MM.1S (cell line): ENCODE results near the gene GDI1.
A peak's percentile ranks its signal among the peaks of the same experiment; 100 is the strongest.

Experiments used
- DNase-seq: peaks from one replicate; pipeline ENCODE4 v3.0.0-alpha.2; 2015
- H2AFZ ChIP-seq: fragments of 300-600 bp; sonication (generic); 2 replicates; pipeline ENCODE4 v1.6.0; 2016; ENCODE audit warnings: antibody characterized with exemption, low read length
- H3F3A ChIP-seq: fragments of 300-600 bp; sonication (generic); 2 replicates; pipeline ENCODE4 v1.6.1; 2016; ENCODE audit warnings: mild to moderate bottlenecking, antibody characterized with exemption, low read length, moderate library complexity, mixed read lengths; ENCODE audit not compliant: insufficient read depth
- H3K27ac ChIP-seq: fragments of 300-600 bp; sonication (generic); 2 replicates; pipeline ENCODE4 v1.5.1; 2016; ENCODE audit warnings: mild to moderate bottlenecking, low read length
- H3K27me3 ChIP-seq: fragments of 300-600 bp; sonication (generic); replicated peaks from 2 replicates; pipeline ENCODE4 v1.6.0; 2016; ENCODE audit warnings: low read length; ENCODE audit not compliant: insufficient read depth
- H3K36me3 ChIP-seq: fragments of 300-600 bp; sonication (generic); replicated peaks from 2 replicates; pipeline ENCODE4 v1.6.1; 2016; ENCODE audit warnings: mild to moderate bottlenecking, low read length, mixed read lengths; ENCODE audit not compliant: insufficient read depth
- H3K4me1 ChIP-seq: fragments of 300-600 bp; sonication (generic); 2 replicates; pipeline ENCODE4 v1.6.1; 2016; ENCODE audit warnings: low read length, mixed read lengths
- H3K4me2 ChIP-seq: fragments of 300-600 bp; sonication (generic); 2 replicates; pipeline ENCODE4 v1.6.0; 2016; ENCODE audit warnings: low read depth, low read length
- H3K4me3 ChIP-seq: fragments of 300-600 bp; sonication (generic); 2 replicates; pipeline ENCODE4 v1.5.1; 2016; ENCODE audit warnings: low read length, mixed read lengths
- H3K79me2 ChIP-seq: fragments of 300-600 bp; sonication (generic); 2 replicates; pipeline ENCODE4 v1.6.1; 2016; ENCODE audit warnings: mixed run types, low read length, mixed read lengths
- H3K9ac ChIP-seq: fragments of 300-600 bp; sonication (generic); 2 replicates; pipeline ENCODE4 v1.6.1; 2016; ENCODE audit warnings: low read length, mixed read lengths
- H3K9me2 ChIP-seq: fragments of 300-600 bp; sonication (generic); replicated peaks from 2 replicates; pipeline ENCODE4 v1.6.1; 2016; ENCODE audit warnings: mild to moderate bottlenecking, low read length, mixed read lengths; ENCODE audit not compliant: insufficient read depth
- H3K9me3 ChIP-seq: fragments of 300-600 bp; sonication (generic); replicated peaks from 2 replicates; pipeline ENCODE4 v1.6.1; 2016; ENCODE audit warnings: mild to moderate bottlenecking, low read length, mixed read lengths; ENCODE audit not compliant: insufficient read depth
- H4K20me1 ChIP-seq: fragments of 300-600 bp; sonication (generic); 2 replicates; pipeline ENCODE4 v1.6.1; 2016; ENCODE audit warnings: mild to moderate bottlenecking, low read length, moderate library complexity, mixed read lengths; ENCODE audit not compliant: insufficient read depth
- CTCF ChIP-seq: fragments of 300-600 bp; sonication (generic); IDR thresholded peaks from 2 replicates; pipeline ENCODE4 v1.5.1; 2016; ENCODE audit warnings: antibody characterized with exemption, low read length, mixed read lengths
- EZH2 ChIP-seq: fragments of 300-600 bp; sonication (generic); optimal IDR thresholded peaks from 2 replicates; pipeline ENCODE3; 2017; ENCODE audit warnings: low read depth, mild to moderate bottlenecking, antibody characterized with exemption, low read length, mixed read lengths
- EZH2phosphoT487 ChIP-seq: fragments of 300-600 bp; sonication (generic); IDR thresholded peaks from 2 replicates; pipeline ENCODE4 v1.6.1; 2018; ENCODE audit warnings: antibody characterized with exemption, low read length

GDI1 gene

GRCh38 chrX:154488336-154489075 lies 51.6 kb downstream of the GDI1 start:
- H3K9me2 ChIP-seq = no peaks in the 10 kb centered on the region
- H3K9me3 ChIP-seq = no peaks in the 10 kb centered on the region
- H3K27ac ChIP-seq = no peak overlapping the region
- no peaks in the 10 kb centered on the region for H3K27me3 ChIP-seq
- 0 out of 2 replicates have a peak, but pooled peaks cover 4% of the 10 kb centered on the region for H3K4me1 ChIP-seq
- no peak overlapping the region for H3K9ac ChIP-seq
- H3K36me3 ChIP-seq = no peaks in the 10 kb centered on the region; the same call in 1 of the 2 replicates
- H3K4me3 ChIP-seq = no peak overlapping the region
- H3K4me2 ChIP-seq = no peak overlapping the region
- no peak for DNase-seq
- peaks cover 32% of the 10 kb centered on the region for H3K79me2 ChIP-seq
- H4K20me1 ChIP-seq = no peaks in the 10 kb centered on the region
- H3F3A ChIP-seq = peaks cover 3% of the 10 kb centered on the region
- no peak for TF ChIP-seq EZH2
- no peak overlapping the region for H2AFZ ChIP-seq

GRCh38 chrX:154489182-154489581 lies 52.2 kb downstream of the GDI1 start:
- peaks cover 32% of the 10 kb centered on the region for H3K79me2 ChIP-seq
- no peaks in the 10 kb centered on the region; the same call in 1 of the 2 replicates for H3K36me3 ChIP-seq
- DNase-seq = no peak
- H3F3A ChIP-seq = peaks cover 3% of the 10 kb centered on the region
- no peak overlapping the region for H3K27ac ChIP-seq
- peak overlapping the region; percentile 76 for H3K4me3 ChIP-seq
- no peaks in the 10 kb centered on the region for H3K27me3 ChIP-seq
- no peaks in the 10 kb centered on the region for H3K9me2 ChIP-seq
- no peaks in the 10 kb centered on the region for H4K20me1 ChIP-seq
- H3K9me3 ChIP-seq = no peaks in the 10 kb centered on the region
- peak overlapping the region; percentile 91 for H3K4me2 ChIP-seq
- H3K4me1 ChIP-seq = 0 out of 2 replicates have a peak, but pooled peaks cover 4% of the 10 kb centered on the region
- no peak overlapping the region for H3K9ac ChIP-seq
- TF ChIP-seq EZH2phosphoT487 (no peak), EZH2 (no peak), CTCF (no peak)
- H2AFZ ChIP-seq = no peak overlapping the region

DNA sequence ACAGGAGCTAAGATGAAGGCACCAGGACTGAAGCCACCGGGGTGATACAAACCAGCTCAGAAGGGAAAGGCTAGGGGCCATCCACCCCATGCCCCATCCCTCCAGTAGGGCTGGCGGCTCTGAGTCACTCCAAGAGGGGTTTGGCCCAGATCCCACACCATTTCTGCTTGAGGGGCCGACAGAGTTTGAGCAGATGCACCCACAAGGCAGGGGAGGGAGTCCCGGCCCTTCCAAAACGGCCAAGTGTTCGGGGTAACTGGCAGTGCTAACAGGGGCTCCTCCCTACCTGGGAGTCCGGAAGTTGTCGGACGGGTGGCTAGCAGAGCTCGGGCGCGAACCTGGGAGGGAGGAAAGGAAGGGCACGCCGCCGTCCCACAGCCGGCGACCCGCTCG lies 53.1 kb downstream of the GDI1 start:
- peak overlapping the region; percentile 91 for H3K4me2 ChIP-seq
- H3K9ac ChIP-seq = peak overlapping the region; percentile 78
- H3K4me3 ChIP-seq = peak overlapping the region; percentile 76
- H3F3A ChIP-seq = peaks cover 3% of the 10 kb centered on the region
- peak; percentile 43 for DNase-seq
- peak overlapping the region; percentile 48; the same call in 1 of the 2 replicates for H3K27ac ChIP-seq
- no peaks in the 10 kb centered on the region for H3K9me3 ChIP-seq
- TF ChIP-seq EZH2phosphoT487 (no peak), CTCF (no peak), EZH2 (no peak)
- H3K36me3 ChIP-seq = no peaks in the 10 kb centered on the region
- H3K4me1 ChIP-seq = 0 out of 2 replicates have a peak, but pooled peaks cover 4% of the 10 kb centered on the region
- H3K79me2 ChIP-seq = peaks cover 26% of the 10 kb centered on the region
- no peaks in the 10 kb centered on the region for H3K27me3 ChIP-seq
- 0 out of 2 replicates have a peak overlapping the region, but pooled peaks have one; percentile 31 for H2AFZ ChIP-seq
- no peaks in the 10 kb centered on the region for H4K20me1 ChIP-seq
- H3K9me2 ChIP-seq = no peaks in the 10 kb centered on the region
